GM19099 (cell line): ENCODE results near the gene KIAA0753.
A peak's percentile ranks its signal among the peaks of the same experiment; 100 is the strongest.

Experiments used
- POLR2A ChIP-seq: IDR thresholded peaks from 3 replicates; pipeline ENCODE4 v1.6.1; 2011; ENCODE audit warnings: low read depth; ENCODE audit not compliant: insufficient read length; ENCODE audit errors: extremely low read depth

Gene KIAA0753

DNA sequence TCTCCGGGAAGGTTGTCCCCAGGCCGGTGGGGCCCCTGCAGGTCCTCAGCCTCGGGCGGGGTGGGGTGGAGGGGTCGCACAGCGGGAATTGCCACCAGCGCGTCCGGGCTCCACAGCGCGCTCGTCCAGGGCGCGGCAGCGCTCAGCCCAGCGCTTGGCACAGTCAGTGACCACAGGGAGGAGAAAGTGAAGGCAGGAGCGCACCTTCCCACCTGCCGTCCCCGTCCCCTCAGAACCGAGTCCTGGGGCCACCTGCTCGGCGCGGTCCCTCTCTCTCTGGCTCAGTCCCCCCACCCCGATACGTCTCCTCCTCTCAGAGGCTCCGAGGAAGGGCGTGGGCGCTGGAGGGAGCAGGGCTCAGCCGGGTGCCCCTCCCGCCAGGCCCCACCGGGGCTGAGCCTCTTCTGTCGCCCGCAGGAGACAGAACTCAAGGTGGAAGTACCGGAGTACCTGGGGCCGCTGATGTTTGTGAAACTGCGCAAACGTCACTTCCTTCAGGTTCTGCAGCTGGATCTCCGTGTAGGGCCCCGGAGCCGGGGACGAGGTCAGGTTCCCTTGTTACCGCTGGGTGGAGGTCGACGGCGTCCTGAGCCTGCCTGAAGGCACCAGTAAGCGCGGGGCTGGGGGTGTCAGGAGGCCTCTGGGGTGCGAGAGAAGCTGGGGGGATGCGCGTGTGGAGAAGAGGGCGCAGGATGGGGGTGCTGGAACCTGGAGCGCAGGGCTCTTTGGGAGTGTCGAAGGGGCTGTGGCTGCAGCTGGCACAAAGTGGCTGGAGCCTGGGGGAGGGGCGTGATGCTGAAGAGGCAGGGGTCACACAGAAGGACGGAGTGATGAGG, 16.5 kb upstream of the KIAA0753 start:
- peak; percentile 30 for TF ChIP-seq POLR2A

DNA sequence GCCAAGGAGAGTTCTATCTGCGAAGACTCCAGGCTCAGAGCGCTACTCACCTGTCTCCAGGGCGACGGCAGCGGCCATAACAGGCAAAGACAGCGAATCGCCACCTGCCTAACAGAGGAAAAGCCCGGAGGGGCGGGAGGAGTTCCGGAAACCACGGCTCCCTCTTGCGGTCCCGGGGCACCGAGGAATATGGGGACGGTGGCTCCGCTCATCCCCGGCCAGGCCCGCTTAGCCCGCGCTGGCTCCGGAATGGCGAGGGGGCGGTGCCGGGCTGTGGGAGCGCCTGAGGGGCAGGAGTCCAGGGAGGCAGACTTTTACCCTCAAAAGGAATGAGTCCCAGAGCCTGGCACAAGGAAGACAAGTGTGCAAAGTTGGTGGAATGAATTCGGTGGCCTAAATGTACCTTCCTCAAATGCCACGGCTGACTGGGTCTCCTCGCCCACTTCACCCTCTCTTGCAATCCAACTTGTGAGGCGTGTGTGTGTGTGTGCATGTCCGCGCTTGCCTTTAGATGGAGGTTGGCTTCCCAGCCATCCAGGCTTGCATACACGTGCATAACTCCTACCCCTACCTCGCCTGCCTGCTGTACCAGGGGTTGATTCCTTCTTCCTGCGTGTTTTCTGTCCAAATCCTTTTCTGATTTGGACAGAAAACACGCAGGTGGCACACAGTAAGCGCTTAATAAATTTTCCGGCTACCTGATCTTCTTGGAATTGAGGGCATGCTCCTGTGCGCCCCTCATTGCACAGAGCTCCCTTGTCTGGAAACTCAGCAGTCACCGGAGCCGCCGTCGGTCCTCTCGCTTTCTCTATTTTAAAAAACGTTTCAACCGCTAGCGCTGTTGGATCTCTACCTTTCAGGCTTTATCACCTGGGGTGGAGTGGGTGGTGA, 14.6 kb upstream of the KIAA0753 start:
- no peak for TF ChIP-seq POLR2A

DNA sequence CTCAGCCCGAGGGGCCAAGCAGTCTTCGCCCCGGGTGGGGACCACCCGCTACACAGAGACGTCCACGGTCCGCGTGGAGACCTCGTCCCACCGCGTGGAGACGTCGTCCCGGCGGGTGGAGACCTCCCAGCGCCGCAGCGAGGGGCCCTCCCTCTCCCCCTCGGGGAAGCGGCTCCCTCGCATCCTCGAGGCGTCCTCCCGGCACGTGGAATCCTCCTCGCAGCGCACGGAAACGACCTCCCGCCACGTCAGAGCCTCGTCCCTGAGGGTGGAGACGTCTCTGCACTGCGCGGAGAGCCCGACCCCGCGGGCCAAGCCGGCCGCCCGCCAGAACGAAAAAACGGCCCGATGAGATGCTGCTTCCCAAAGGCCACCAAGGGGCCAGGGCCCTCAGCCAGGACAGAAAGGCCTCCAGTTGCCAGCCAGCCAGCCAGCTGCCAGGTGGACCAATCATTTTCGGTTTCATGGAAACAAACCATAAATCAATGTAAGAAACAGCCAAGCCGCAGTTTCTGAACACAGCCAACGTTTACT, 11.5 kb upstream of the KIAA0753 start:
- no peak for TF ChIP-seq POLR2A

DNA sequence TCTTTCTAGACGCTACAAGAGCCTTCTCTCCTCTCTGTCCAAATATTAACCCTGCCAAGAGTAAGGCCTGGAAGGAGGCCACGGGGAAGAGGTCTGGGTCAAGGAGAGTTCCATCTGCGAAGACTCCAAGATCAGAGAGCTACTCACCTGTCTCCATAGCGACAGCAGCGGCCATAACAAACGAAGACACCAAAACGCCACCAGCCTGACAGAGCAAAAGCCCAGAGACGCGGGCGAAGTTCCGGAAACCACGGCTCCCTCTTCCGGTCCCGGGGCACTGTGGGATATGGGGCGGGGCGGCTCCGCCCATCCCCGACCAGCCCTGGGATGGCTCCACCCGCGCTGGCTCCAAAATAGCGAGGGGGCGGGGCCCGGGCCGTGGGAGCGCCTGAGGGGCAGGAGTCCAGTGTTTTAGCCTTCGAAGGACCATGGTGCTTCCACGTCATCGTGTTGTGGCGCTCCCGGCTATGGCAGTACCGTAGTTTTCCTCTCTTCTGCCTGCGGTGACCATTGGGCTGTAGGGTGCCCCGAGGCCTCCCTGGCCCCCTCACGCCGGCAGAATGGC, 10.9 kb upstream of the KIAA0753 start, which contains the start of the genes C17orf100 and MED31:
Gene C17orf100 (plus strand): TSS at position 409 of the 565 bp plus-strand sequence. CDS start 152 bp downstream, at position 561.
Gene MED31 (minus strand): TSS at position 252 of the 565 bp plus-strand sequence. CDS start 77 bp downstream, at position 175.
- peak; percentile 73 for TF ChIP-seq POLR2A

DNA sequence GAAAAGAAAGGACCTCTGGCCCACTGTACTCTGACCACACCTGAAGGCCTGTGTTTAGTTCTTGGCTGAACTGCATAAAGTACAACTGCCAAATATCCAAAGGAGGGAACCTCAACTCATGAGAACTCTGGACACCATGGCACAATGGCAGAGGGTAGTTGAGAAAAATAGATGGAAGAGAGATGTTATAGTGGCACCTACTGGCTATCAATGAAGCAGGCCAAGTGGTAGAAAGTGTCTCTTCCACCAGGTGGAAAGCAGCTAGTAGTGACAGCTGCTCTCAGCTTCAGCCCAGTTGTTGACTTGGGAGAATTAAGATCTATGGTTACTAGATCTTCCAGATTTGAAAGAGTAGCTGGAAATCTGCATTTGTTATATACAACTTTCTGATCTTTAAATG, 7.7 kb upstream of the KIAA0753 start:
- no peak for TF ChIP-seq POLR2A

DNA sequence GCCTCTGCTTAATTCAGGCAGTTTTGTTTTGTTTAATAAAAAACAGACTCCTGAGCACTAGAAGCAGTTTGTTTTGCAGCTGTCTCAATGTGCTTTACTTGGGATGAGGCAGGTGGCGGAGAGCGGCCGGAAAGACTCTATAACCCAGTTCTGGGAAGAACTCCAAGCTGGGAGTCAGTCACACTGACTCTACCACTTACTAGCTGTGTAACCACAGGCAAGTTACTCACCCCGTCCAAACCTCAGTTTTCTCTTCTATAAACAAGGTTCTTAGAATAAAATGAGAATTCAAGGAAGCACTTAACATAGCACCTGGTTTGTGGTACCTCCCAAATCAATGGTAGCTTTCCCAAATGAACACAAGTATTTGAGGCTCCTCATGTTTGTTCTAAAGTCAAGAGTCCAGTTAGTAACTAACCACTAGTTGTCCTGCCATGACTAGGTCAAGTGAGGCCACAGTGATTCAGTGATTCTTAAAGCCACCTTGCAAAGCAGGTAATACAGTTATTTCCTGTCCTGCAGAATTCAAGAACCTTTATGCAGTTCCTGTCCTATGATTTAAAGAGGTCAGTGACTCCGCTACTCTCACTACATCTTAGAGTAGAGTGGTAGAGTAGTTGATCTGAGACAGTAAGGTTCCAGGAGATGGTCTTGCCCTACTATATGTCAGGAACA, 3.1 kb upstream of the KIAA0753 start:
- no peak for TF ChIP-seq POLR2A

DNA sequence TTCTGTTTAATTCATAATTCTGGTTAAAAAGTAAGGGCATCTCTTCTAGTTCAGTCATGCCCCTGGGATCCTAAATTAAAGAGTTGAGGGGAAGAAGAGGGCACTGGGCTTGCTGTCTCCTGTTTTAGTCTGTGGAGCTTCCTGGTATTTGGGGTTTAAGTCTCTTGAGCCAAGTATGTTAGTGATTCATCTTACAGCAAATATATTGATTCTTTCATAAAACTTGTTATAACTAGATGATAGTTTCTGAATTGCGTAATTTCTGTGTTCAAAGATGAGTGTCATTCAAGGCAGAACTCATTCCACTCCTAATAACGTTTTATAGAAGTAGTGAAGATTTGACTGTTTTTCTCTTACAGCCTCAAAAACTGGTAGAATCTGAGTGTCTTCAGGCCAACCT, 2.1 kb upstream of the KIAA0753 start:
- no peak for TF ChIP-seq POLR2A

DNA sequence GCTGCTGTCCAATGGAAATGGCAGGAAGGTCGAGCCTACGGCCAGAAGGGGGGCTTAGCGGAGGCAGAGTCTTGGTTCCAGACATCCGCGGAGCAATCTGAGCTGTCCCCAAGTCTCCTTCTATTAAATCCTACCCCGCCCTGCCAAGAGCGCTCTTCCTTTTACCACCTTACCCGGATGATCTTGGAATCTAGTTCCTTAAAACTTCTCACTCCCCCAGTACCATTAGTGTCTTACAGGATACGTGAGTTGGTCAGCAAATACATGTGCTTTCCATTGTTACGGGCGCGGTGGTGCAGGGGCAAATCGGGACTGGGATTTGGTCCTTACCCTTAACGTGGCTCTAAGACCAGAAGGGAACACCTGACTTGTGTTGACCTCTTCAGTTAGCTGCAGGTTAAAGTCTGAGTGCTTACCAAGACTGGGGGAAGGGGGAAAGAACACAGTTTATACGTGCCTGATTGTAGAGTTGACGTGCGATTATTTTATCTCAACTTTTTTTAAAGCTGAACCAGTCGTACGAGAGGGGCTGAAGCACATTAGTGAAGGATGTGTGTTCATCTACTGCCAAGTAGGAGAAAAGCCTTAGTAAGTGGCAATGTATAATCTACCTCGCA, 844 bp upstream of the KIAA0753 start:
- TF ChIP-seq POLR2A = no peak

DNA sequence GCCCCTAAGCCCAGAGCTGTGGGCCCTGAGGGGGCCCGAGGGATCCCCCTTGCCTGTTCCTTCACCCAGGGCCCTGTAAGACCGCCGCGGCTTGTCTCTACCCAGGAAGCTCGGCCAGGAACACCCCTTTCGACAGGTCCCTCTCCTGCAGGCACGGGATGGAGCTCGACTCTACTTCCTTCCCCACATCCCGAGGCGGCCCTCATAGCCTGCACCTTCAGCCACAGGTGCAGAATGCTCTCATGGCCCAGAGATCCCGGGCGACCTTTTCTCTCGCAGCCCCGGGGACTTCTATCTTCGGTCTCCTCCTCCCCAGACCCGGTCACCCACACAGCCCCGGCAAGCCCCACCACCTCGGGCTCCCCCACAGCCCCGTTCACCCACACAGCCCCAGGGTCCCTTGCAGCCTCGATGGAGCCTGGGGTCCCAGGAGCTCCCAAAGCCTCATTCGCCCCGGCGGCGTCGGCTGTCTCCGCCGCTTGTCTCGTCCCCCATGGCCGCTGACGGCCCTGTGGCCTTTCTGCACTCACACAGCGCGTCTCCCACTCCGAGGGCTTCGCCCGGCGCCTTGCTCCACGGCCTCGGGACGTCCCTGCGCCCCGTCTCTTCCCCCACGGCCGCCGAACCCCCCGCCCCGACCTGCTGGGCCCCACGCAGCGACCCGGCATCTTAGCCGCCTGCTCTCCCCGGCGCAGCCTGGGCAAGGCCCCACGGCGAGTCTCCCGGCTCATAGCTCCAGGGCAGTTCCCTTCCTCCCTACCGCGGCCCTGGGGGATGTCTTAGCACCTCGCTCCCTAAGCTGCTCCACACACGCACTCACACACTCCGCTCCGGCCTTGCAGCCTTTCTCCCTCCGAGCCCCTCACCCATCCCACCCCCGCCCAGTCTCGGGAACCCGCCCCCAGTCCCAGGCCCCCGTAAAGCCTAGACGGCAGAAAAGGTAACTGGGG, 650 bp downstream of the KIAA0753 start:
- TF ChIP-seq POLR2A = no peak

DNA sequence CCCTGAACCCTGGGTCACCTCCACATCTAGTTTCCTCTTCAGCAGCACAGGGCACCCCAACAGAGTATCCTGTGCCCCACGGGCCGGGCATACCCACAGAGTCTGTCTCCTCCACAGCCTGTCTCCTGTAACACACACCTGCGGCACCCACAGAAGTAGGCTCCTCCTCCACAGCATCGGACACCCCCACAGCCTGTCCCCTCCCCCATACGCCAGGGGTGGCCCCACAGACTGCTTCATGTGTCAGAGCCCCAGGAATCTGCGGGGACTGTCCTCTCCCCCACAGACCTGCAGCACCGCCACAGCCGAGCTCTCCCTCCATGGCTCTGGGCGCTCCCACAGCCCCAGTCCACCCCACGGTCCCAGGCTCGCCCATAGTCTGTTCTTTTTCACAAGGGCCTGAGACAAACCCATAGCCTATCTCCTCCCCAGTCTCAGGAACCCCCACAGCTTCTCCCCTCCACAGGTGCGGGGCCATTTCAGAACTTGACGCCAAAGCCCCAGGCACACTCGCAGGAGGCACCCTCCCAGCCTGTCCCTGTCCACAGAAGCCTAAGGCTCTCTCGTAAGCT, 1.4 kb downstream of the KIAA0753 start:
- TF ChIP-seq POLR2A = no peak

DNA sequence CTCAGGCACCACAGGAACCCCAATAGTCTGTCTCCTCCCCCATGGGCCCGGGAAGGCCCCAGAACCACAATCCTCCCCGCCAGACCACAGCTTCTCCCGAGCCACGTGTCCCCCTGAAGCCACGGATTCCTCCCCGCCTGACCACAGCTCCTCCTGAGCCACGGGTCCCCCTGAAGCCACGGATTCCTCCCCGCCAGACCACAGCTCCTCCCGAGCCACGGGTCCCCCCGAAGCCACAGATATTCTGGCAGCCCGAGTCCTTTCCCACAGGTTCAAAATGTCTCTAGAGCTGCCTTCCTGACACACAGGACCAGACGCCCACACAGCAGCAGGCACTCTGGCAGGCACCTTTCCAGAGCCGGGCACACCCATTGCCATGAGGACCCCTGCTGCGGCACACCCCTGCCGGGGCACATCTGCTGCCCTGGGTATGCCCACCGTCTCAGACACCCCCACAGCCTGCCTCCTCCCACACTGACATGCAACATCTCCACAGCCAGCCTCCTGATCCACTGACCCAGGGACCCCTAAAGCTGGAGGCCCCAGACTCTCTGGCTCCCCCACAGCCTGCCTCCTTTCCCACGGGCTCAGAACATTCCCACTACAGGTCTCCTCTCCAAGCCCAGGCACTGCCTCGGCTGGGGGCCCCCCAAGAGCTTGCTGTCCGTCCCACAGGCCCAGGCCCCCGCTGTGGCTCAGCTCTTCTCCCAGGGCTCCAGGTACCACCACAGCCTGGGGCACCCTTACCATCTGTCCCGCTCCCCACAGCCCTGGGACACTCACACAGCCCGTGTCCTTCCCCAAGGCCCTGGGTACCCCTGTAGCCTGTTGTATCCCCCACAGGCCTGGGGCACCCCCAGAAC, 2.2 kb downstream of the KIAA0753 start:
- no peak for TF ChIP-seq POLR2A

DNA sequence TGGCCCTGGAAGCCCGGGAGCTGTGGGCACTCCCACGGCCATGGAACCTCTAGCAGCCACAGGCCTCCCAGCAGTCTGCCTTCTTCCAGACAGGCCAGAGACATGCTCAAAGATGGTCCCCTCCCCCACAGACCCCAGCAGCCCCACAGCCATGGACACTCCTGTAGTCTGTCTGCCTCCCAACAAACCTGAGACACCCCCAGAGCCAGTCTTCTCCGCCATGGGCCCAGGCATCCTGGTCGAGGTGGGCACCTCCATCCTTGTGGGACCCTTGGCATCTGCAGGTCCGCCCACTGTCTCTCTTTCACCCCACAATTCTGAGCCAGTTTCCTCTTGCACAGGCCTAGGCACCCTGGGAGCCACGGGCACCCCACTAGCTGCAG, 3.1 kb downstream of the KIAA0753 start:
- TF ChIP-seq POLR2A = no peak
